SIG-M5 treated with dmso at 0.1 percent for 504 hours (cell line): ENCODE data around the gene PPM1H.
"Not testable (repeated sequence)": the region's sequence is repeated elsewhere in the genome, so short reads cannot be mapped to it uniquely, and the experiment has no call there.

Experiments used
- DNase-seq: peaks from one replicate; lab custom pipeline; 2025; ENCODE audit not compliant: unreplicated experiment; lab: John Stamatoyannopoulos, UW

The PPM1H gene

DNA sequence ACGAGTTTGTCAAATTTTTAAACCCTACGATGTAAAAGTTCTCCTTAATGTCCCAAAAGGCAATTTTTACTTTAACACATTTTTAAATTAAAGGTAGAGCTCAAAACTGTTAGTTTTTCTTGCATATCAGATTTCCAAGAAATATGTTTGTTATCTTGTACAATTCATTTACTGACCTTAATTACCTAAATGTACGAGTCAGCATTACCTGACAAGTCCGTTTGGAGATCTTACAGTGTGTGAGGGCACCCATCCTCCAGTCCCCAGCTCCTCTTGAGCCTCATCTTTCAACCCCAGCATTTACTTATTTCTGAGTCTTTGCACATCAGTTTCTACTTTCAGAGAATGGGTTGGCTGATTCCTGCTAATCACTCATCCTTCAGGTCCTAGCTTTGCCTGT lies 23.7 kb downstream of the PPM1H start:
- no peak for DNase-seq

- DNase-seq: no peak
Observed at GRCh38 chr12:62910549-62911169, 24.3 kb downstream of the PPM1H start.

- no peak for DNase-seq
Observed at GRCh38 chr12:62909340-62909739, 25.6 kb downstream of the PPM1H start.

DNA sequence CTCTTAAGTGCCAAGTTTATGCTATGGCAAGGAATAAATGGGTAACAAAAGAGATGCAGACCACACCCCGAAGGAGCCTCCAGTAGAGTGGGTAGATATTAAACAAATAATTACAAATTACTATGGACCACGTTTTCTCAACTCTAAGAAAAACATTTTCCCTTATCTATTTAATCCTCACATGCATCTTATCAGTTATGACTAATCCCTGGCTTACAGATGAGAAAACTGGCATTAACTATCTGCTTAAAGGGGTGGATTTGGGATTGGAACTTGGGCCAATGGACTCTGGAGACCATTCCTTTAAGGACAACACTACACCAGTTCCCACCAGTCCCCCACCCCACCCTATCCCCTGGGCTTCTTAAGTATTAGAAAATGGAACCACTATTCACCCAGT lies 26.3 kb downstream of the PPM1H start:
- DNase-seq: no peak

DNA sequence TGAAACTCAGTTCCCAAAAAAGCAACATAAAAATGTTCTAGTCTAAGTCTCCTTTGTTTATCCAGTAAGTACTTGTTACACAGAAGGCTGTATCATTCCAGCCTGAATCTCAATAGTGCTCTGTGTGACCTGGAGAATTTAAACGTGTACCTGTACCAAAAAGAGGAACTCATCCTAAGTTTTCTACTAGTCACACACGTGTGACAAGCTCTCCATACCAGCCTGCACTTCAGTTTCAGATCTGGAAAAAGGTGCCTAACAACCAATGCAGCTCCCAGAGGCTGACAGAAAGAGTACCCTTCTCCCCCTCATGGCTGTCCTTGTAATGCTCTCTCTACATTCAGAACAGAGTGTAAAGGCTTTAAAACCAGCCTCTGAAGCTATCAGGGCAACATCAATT lies 27.4 kb downstream of the PPM1H start:
- DNase-seq: no peak

- DNase-seq: no peak
Observed at GRCh38 chr12:62907078-62907477, 27.9 kb downstream of the PPM1H start.

DNA sequence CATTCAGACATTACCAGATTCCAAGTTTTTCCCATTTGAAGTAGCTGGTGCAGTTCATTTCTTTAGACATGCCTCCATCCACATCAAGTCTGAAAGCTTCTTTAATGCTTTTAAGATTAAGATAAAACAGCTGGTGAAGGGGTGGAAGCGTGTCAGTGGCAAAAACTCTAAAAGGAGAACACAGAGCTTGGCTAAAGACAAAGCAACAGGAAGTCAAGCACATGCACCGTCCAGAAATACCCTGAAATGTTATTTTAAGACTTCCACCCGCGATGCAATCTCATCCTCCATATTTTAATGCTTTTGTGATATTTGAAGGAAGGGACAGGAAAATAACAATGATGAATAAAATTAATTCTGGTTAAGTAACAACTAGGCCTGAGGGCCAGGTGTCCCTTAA lies 31.8 kb downstream of the PPM1H start:
- no peak for DNase-seq

GRCh38 chr12:62900686-62901272 lies 34.2 kb downstream of the PPM1H start:
- peak; percentile 57 for DNase-seq

- no peak for DNase-seq
Observed at GRCh38 chr12:62899568-62900390, 35.2 kb downstream of the PPM1H start.

DNA sequence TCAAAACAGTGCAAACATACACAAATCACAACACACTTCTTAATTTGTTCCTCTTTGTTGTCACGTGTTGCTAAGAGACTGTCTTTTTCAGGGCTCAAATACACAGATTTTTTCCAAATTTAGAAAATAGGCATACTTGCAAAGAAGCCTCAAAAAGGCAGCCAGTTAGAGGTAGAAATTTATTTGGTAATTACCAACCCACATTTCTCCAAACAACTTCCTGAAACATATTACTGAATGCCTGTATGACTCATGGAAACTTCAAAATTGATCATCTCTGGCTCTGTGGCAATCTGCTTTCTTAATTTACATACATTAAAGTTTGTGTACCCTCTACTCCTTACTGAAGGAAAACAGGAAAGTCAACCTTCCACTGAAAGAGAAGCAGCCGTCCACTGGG lies 36.4 kb downstream of the PPM1H start:
- DNase-seq: peak; percentile 59

DNA sequence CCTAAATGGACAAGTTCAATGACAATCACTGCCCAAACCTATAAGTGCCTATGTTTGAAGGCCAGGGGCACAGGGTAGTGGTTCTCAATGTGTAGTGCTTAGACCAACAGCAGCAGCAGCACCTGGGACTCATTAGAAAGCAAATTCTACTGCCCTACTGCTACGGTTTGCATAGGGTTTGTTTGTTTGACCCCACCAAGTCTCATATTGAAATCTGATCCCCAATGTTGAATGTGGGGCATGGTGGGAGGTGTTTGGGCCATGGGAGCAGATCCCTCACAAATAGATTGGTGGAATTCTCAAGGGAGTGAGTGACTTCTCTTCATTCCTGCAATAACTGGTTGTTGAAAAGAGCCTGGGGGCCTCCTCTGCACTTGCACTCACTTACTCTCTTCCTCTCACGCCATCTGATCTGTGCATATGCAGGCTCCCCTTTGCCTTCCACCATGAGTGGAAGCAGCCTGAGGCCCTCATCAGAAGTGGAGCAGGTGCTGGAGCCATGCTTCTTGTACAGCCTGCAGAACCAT lies 39.5 kb downstream of the PPM1H start:
- DNase-seq: no peak

- no peak for DNase-seq
Observed at GRCh38 chr12:62893276-62893675, 41.7 kb downstream of the PPM1H start.

GRCh38 chr12:62891805-62892549 lies 43.0 kb downstream of the PPM1H start:
- no peak for DNase-seq

- DNase-seq: no peak
Observed at GRCh38 chr12:62888454-62889110, 46.4 kb downstream of the PPM1H start.

- DNase-seq: no peak
Observed at GRCh38 chr12:62886796-62887195, 48.2 kb downstream of the PPM1H start.

DNA sequence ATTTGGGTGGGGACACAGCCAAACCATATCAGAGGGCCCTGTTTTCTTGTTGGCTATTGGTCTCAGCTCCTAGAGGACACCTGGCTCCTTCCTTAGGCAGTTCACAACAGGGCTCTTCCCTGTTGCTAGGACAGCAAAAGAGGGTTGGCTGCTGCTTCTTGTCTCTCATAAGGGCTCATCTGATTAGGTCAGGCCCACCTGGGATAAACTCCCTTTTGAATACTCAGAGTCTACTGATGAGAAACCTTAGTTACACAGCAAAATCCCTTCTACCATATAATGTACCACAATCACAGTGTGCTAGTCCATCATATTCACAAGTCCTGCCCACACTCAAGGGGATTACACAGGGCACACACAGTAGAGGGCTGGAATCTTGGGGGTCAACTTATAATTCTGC lies 49.7 kb downstream of the PPM1H start:
- no peak for DNase-seq

DNA sequence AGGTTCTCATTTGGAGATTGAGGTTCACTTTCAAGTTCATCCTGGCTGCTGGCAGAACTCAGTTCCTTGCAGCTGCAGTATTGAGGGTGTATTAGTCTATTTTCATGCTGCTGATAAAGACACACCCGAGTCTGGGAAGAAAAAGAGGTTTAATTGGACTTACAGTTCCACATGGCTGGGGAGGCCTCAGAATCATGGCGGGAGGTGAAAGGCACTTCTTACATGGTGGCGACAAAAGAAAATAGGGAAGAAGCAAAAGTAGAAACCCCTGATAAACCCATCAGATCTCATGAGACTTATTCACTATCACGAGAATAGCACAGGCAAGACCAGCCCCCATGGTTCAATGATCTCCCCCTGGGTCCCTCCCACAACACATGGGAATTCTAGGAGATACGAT lies 50.1 kb downstream of the PPM1H start:
- not testable (repeated sequence) for DNase-seq

DNA sequence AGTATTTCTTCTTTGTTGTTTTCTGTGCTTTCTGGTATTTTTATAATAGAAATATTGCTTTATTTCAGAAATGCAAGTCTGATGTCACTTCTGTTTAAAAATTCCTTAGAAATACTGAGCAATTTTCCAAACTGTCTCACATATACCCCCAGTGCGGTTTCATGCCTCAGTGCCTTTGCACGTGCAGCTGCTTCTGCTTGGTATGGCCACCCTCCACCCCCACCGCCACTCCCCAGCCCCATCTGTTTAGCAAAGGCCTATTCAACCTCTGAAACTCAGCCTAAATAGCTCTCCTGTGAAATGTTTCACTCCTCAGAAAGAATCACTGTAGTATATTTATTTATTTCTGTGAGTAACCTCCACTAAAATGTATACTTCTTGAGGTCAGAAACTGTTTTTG lies 52.3 kb downstream of the PPM1H start:
- no peak for DNase-seq

GRCh38 chr12:62882140-62882539 lies 52.8 kb downstream of the PPM1H start:
- DNase-seq: no peak

GRCh38 chr12:62879691-62880090 lies 55.3 kb downstream of the PPM1H start:
- no peak for DNase-seq

DNA sequence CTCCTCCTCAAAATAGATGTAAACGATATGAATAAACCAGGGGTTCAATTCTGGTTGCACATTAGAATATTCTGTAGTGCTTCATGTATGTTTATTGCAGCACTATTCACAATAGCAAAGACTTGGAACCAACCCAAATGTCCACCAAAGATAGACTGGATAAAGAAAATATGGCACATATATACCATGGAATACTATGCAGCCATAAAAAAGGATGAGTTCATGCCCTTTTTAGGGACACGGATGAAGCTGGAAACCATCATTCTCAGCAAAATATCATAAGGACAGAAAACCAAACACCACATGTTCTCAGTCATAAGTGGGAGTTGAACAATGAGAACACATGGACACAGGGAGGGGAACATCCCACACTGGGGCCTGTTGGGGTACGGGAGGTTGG lies 55.7 kb downstream of the PPM1H start:
- DNase-seq: not testable (repeated sequence)
